GM12891 (cell line): ENCODE data around the gene CAMTA1.

Experiments used
- PAX5 ChIP-seq: IDR thresholded peaks from 2 replicates; pipeline ENCODE4 v1.6.1; 2011; ENCODE audit warnings: low read length, moderate library complexity, mild to moderate bottlenecking; ENCODE audit not compliant: insufficient read depth, severe bottlenecking
- POLR2A ChIP-seq: IDR thresholded peaks from 2 replicates; pipeline ENCODE4 v1.6.1; 2011; ENCODE audit warnings: low read depth, low read length, control low read depth
- POLR2AphosphoS5 ChIP-seq: IDR thresholded peaks from 2 replicates; pipeline ENCODE4 v1.6.1; 2011; ENCODE audit warnings: low read depth, low read length, control low read depth
- SPI1 ChIP-seq: IDR thresholded peaks from 2 replicates; pipeline ENCODE4 v1.6.1; 2011; ENCODE audit warnings: low read depth, low read length, control low read depth
- TAF1 ChIP-seq: IDR thresholded peaks from 2 replicates; pipeline ENCODE4 v1.6.1; 2011; ENCODE audit warnings: low read depth, low read length, control low read depth

- TF ChIP-seq POLR2A: no peak
- TF ChIP-seq SPI1: no peak
- no peak for TF ChIP-seq PAX5
- no peak for TF ChIP-seq TAF1
- TF ChIP-seq POLR2AphosphoS5: no peak
Observed at GRCh38 chr1:6953216-6953615, 168.0 kb downstream of the CAMTA1 start.
